Measurements from ENCODE around the gene CD44.

CD44 gene

DNA sequence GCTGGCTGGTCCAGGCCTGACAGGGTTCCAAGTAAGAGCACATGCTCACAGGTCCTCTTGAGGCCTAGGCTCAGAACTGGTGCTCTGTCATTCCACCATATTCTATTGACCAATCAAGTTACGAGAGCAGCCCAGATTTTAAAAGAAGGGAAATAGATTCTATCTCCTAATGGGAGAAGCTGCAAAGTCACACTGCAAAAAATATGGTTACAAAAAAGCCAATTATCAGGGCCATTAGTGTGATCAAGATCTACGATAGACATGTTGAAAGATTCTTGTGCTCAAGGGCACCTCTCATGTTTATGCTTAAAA is 96.1 kb downstream of the CD44 start:
- no peaks in the 10 kb centered on the region for H3K79me2 ChIP-seq (ENCODE audit: insufficient read depth, low read length)
- H3K9me3 ChIP-seq (ENCODE audit: low read length): no peaks in the 10 kb centered on the region
- no peak overlapping the region for H3K4me2 ChIP-seq (ENCODE audit: low read length)
- no peak overlapping the region for H3K27ac ChIP-seq (ENCODE audit: low read depth, low read length, poor library complexity, severe bottlenecking)
- no peak overlapping the region for H2AFZ ChIP-seq (ENCODE audit: low read length)
- H3F3A ChIP-seq (ENCODE audit: insufficient read depth, low read length): no peaks in the 10 kb centered on the region
- H3K4me1 ChIP-seq (ENCODE audit: insufficient read depth, low read length, severe bottlenecking): no peaks in the 10 kb centered on the region
- H3K4me3 ChIP-seq (ENCODE audit: low read depth, low read length, poor library complexity, severe bottlenecking): no peak overlapping the region
- no peaks in the 10 kb centered on the region for H3K9me2 ChIP-seq (ENCODE audit: low read depth, low read length)
- no peak for TF ChIP-seq EZH2 (IDR thresholded peaks at IDR 0.05; ENCODE audit: borderline replicate concordance, low read length)
- TF ChIP-seq, protein P1, sequence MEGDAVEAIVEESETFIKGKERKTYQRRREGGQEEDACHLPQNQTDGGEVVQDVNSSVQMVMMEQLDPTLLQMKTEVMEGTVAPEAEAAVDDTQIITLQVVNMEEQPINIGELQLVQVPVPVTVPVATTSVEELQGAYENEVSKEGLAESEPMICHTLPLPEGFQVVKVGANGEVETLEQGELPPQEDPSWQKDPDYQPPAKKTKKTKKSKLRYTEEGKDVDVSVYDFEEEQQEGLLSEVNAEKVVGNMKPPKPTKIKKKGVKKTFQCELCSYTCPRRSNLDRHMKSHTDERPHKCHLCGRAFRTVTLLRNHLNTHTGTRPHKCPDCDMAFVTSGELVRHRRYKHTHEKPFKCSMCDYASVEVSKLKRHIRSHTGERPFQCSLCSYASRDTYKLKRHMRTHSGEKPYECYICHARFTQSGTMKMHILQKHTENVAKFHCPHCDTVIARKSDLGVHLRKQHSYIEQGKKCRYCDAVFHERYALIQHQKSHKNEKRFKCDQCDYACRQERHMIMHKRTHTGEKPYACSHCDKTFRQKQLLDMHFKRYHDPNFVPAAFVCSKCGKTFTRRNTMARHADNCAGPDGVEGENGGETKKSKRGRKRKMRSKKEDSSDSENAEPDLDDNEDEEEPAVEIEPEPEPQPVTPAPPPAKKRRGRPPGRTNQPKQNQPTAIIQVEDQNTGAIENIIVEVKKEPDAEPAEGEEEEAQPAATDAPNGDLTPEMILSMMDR (IDR thresholded peaks at IDR 0.05; ENCODE audit: low read length): no peak
- H4K20me1 ChIP-seq (ENCODE audit: insufficient read depth, low read length): no peaks in the 10 kb centered on the region
- H3K36me3 ChIP-seq (ENCODE audit: insufficient read depth, low read length): no peaks in the 10 kb centered on the region
- H3K27me3 ChIP-seq (ENCODE audit: insufficient read depth, low read length): no peaks in the 10 kb centered on the region
- no peak overlapping the region for H3K9ac ChIP-seq (ENCODE audit: low read length)

DNA sequence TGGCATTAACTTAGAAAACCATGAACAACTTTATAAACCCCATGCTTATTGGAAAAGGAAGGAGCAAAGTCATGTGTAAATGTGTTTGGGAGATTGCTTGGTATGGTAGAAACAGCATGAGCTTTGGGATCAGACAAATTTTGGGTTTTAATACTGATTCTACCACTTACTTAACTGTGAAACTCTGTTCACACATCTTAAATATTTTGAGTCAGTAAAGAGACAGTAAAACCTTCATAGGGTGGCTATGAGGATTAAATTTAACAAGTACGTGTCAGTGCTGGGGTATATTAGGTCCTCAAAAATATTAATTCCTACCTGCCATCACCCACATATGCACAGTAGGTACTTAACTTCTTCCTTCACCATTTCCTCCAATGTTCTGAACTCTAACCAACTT is 96.5 kb downstream of the CD44 start:
- H3K4me1 ChIP-seq (ENCODE audit: insufficient read depth, low read length, severe bottlenecking): no peaks in the 10 kb centered on the region
- TF ChIP-seq, protein P1 (IDR thresholded peaks at IDR 0.05; ENCODE audit: low read length): no peak
- no peak for TF ChIP-seq EZH2 (IDR thresholded peaks at IDR 0.05; ENCODE audit: borderline replicate concordance, low read length)
- no peak overlapping the region for H3K4me2 ChIP-seq (ENCODE audit: low read length)

DNA sequence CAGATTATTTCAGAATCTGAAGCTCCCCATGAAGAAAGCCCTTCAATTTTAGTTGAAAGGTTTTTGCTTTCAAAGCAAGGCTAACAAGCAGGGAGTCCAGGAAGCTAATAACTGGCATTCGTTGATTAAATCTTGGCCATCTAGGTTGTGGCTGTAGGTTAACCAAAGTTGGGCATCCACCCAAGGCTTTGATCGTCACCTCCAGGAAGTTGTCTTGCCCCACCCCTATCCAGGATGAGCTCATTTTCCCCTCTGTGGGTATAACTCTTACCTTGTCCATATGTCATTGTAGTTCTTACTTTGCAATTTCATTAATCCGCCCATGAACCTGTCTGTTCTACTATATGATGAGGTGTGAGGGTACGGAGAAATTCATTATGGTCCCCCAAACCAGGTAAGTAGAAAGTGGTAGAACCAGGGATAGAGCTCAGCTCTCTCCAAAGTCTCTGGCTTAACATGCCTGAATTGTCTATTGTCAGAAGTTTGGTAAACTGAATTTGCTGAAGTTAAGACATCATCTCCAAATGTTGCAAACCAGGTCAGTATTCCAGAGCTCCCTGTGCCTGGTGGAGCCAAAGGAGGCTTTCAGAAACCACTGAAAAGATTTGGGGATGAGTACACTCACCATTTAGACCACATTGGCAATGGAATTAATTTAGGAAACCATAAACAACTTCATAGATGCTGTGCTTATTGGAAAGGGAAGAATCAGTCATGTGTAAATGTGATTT is 97.1 kb downstream of the CD44 start:
- TF ChIP-seq, protein P1 (IDR thresholded peaks at IDR 0.05; ENCODE audit: low read length): no peak
- TF ChIP-seq EZH2 (IDR thresholded peaks at IDR 0.05; ENCODE audit: borderline replicate concordance, low read length): no peak
- no peaks in the 10 kb centered on the region for H3F3A ChIP-seq (ENCODE audit: insufficient read depth, low read length)
- H2AFZ ChIP-seq (ENCODE audit: low read length): no peak overlapping the region
- no peak overlapping the region for H3K9ac ChIP-seq (ENCODE audit: low read length)
- no peaks in the 10 kb centered on the region for H3K9me2 ChIP-seq (ENCODE audit: low read depth, low read length)
- no peaks in the 10 kb centered on the region for H3K9me3 ChIP-seq (ENCODE audit: low read length)
- H3K4me2 ChIP-seq (ENCODE audit: low read length): no peak overlapping the region
- no peak overlapping the region for H3K4me3 ChIP-seq (ENCODE audit: low read depth, low read length, poor library complexity, severe bottlenecking)
- H3K27me3 ChIP-seq (ENCODE audit: insufficient read depth, low read length): no peaks in the 10 kb centered on the region
- H3K36me3 ChIP-seq (ENCODE audit: insufficient read depth, low read length): no peaks in the 10 kb centered on the region
- H3K27ac ChIP-seq (ENCODE audit: low read depth, low read length, poor library complexity, severe bottlenecking): no peak overlapping the region
- H3K4me1 ChIP-seq (ENCODE audit: insufficient read depth, low read length, severe bottlenecking): no peaks in the 10 kb centered on the region
- no peaks in the 10 kb centered on the region for H4K20me1 ChIP-seq (ENCODE audit: insufficient read depth, low read length)
- no peaks in the 10 kb centered on the region for H3K79me2 ChIP-seq (ENCODE audit: insufficient read depth, low read length)

More for the DNA sequence above, 96.5 kb downstream of the CD44 start:
- H3K27ac ChIP-seq (ENCODE audit: low read depth, low read length, poor library complexity, severe bottlenecking): no peak overlapping the region
- no peak overlapping the region for H3K9ac ChIP-seq (ENCODE audit: low read length)
- no peaks in the 10 kb centered on the region for H3K9me2 ChIP-seq (ENCODE audit: low read depth, low read length)
- H4K20me1 ChIP-seq (ENCODE audit: insufficient read depth, low read length): no peaks in the 10 kb centered on the region
- H2AFZ ChIP-seq (ENCODE audit: low read length): no peak overlapping the region
- H3K79me2 ChIP-seq (ENCODE audit: insufficient read depth, low read length): no peaks in the 10 kb centered on the region
- no peaks in the 10 kb centered on the region for H3K9me3 ChIP-seq (ENCODE audit: low read length)
- no peak overlapping the region for H3K4me3 ChIP-seq (ENCODE audit: low read depth, low read length, poor library complexity, severe bottlenecking)
- no peaks in the 10 kb centered on the region for H3K36me3 ChIP-seq (ENCODE audit: insufficient read depth, low read length)
- no peaks in the 10 kb centered on the region for H3K27me3 ChIP-seq (ENCODE audit: insufficient read depth, low read length)
- no peaks in the 10 kb centered on the region for H3F3A ChIP-seq (ENCODE audit: insufficient read depth, low read length)
